ENCODE measurements around the gene PTGDR2.

PTGDR2 gene

DNA sequence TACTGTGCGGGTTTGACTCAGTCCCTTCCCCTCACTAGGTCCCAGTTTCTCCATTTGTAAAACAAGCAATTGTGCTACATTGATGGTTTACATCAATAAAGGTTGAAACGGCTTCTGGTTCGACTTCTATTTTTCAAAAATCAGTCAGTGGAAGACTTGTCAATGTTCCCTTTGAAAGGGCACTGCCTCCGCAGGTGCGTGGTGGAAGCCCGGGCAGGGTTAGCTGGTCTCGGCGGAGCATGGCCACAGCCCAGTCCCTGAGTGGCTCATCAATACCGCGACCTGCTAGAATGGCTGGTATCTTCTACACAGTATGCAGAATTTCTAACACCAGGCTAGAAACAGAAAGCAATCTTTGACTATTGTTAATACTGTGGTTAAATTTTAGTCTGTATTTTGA is 54.6 kb downstream of the PTGDR2 start:
- no peak for DNase-seq

Measured in NCI-H1930 (cell line).